ENCODE measurements around the gene NIN.

NIN gene

DNA sequence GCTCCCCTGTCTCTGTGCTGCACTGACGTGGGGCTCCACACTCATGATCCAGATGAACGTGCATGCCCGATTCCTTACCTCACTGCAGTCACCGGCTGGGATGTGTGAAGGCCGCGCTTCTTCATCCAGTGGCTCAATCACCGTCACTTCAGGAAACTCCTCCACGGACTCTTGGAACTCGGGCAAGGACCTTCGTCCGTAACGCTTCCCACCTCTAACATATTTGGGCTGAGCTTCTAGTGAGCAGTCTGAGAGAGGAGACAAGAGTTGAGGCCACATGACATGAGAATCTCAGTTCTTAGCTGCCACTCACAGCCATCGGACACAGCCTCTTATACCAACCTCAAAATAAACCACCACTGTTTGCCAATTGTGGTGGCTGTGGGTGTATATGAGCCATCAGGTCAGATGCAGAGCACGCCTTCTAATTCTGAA is 38.3 kb downstream of the NIN start:
- DNase-seq (ENCODE audit: low read depth), result no peak

DNA sequence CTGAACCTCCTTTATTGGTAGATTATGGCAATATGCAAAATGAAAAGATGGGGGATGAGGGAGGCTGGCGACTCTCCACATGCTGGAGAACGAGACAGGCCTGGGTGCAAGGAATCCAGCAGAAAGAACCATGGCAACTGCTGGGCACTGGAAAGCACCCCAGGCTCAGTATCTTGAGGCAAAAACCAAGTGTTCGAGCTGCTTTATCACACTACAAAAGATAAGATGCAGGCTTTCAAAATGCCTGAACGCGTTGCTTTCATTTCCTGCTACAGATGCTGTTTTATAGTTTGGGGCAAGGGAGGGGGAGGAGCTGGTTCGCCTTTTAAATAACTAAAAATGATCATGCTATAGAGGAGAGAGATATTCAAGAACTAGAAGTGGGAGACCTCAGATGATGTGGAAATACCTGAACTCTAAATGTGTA is 38.9 kb downstream of the NIN start:
- DNase-seq (ENCODE audit: low read depth), result no peak

DNA sequence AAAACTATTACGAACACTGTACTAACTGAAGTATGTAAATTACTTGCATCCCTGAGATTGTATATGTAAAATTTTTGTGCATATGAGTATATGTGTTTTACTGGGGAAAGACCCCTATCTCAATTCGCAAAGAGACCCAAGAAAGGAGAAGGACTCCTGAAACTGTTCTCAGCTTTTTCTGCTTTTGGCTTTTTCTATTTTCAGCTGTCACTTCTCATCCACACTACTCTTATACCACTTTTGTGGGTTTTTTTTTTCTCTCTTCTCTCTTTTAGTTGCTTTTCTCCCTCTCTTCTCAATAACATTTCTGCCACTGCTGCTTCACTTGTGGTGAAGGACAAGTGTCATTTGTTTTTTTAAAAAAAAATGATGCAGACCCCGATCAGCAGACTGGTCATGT is 39.8 kb downstream of the NIN start:
- DNase-seq (ENCODE audit: low read depth), result no peak

DNA sequence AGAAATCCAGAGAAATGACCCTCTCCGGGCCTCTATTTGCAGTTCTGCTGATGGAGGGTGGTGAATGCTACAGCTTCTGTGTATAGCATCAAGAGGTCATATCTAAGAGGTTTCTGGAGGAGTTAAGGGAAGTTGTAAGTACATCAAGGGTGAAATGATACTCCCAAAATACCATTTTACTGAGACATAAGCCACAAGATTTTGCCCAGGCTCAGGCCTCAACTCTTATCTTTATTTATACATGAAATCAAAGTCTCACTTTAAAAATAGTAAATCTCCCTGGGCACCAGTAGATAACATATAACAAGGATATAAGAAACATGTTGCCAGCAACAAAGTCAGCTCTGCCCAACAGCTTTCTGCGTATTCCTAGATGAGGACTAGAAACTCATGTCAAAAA is 40.4 kb downstream of the NIN start:
- peak; percentile 38 for DNase-seq (ENCODE audit: low read depth)

DNA sequence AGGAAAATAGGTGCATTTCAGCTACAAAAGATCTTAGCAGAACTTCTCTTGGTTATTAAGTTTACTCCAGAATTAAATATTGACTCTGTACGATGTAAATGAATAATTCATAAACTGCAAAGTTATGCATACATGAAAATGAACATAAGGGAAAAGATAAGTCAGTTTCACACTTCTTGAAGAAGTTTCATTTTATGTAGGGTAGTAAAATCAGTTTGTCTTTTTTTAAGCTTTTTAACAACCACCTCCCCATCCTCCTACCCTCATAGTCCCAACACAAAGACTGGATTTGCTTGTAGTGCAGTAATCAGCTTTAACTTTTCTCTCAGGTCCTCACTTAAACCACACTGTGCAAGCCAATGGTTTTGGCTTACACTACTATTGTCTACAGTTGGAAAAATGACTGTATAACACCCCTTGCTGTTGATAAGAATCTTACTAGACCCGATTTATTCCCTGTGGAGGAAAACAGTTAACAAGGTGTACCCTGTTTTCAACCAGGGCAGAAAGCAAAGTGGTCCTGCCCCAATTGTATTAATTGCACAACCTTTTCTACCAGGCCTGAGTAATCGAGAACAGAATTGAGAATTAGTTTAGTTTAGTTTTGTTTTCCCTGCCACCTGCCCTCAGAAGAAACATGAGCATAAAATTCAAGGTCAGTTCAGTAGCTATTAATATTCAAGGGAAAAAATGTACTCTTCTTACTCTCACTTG is 44.1 kb downstream of the NIN start:
- no peak for DNase-seq (ENCODE audit: low read depth)

DNA sequence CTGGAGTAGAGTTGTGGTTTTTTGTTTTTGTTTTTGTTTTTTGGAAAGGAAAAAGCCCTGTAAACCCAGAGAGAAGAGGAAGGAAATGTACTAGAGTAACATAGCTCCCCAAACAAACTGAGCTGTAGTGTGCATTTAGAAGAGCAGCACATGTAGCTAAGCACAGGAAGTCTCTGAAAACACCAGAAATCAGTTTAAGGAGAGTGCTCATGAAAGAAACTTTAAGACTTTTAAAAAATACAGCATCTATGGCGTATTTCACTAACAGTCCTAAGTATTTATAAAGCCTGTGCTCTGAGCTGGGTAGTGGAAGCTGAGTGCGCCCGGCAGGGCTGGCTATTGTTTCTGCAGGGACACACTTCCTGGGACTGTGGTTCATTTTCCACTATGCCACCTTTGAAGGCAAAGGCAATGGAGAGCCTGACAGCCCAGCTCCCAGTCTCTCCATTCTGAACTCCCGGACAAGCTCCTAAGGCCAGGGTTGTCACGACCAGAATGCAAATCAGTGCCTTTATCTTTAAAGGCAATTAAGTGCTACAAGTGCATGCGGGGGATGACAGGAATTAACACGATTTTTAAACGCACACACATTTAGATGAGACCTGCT is 45.4 kb downstream of the NIN start:
- no peak for DNase-seq (ENCODE audit: low read depth)

DNA sequence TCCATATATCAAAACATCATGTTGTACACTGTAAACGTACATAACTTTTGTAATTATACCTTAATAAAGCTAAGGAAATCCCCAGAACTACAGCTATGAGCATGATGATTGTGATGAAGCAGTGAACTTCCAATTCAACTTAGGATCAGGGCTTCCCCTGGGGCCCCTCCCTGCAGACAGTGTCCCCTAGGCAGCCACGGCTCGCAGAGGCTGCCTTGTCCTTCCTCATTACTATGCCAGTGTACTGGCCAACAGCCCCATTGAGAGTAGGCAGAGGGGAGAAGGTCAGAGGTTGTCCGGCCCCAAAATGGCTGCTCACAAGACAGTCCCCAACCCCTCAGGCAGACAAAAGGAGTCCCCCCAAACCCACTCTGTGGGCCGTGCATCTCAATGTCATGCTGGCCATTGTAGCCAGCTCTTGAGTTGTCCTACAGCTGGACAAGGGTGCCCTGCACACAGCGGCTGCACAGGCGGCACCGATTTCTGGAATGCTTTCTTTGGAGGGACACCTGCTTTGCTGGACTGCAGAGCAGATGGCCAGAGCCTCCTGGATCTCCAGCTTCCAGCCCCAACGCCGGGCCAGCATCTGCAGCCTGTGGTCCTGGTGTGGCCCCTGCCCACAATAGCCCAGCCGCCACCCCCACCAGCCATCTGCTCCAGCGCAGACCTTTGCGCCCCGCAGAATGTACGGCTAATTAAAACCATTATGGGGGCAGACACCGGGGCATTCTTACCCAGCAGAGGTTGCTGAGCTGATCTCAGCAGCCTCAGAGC is 46.1 kb downstream of the NIN start:
- DNase-seq (ENCODE audit: low read depth), result no peak

DNA sequence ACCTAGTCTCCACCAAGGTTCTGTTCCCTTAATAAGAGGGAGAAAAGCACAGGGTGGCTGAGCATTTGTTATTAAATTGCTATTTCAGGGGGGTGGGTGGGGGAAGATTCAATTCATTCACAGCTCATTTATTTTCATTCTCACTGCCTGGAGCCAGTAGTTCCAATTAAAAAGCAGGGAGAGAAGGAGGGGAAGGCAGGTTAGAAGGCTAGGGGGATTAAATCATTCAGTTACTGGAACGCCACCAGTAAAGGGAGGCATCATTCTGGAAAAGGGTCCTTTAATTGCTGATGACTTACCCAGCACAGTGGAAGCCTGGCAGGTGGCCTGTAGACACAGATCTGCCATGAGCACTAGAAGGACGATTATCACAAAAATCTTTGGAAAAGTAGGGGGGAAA is 47.4 kb downstream of the NIN start:
- no peak for DNase-seq (ENCODE audit: low read depth)

DNA sequence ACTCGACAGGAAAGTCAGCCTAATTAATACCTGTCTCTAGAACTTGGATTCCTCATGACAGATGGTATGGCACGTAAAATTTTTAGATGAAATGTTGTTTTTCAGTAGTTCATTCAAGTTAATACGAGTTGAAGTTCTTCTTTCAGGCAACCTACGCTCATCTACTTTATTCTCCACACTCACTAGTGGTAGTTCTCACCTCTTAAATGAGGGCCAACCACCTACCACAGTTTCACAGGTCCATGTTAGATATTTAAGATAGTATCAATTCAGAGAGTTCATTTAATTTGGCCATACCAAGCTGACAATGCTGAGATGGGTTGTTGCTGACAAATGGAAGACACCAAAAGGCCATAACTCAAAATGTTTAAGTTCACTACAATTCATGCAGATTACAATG is 50.6 kb downstream of the NIN start:
- DNase-seq (ENCODE audit: low read depth), result no peak

DNA sequence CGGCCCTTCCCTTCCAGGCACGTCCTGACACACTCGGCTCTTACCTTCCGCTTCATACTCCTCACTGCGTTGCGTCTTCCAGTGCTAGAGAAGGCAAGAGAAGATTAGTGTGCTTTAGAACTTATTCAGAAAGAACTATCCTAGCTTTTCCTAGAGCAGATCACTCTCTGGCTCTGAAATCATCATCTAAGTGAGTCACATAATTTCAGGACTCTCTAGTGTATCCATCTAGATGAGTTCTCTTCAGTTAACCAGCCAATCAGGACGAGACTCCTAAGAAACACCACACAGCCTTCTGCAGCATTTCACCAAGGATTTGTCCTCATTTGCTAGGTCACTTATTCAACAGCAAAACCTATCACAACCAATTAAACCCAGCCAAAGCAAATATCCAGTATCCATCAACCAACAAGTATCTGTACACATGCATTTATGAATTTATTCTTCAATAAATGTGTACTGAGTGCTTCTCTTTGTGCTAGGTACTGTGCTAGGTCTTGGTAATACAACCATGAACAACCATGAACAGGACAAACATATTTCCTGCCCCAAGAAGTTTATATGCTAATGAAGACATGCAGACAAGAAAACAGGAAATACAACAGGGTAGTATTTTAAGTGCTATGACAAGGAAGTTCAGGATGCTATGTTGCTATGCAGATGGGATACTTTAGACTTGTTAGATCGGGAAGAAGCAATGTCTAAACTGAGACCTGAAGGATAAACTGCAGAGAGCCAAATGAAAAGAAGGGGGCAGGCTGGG is 52.1 kb downstream of the NIN start:
- peak; percentile 34 for DNase-seq (ENCODE audit: low read depth)

DNA sequence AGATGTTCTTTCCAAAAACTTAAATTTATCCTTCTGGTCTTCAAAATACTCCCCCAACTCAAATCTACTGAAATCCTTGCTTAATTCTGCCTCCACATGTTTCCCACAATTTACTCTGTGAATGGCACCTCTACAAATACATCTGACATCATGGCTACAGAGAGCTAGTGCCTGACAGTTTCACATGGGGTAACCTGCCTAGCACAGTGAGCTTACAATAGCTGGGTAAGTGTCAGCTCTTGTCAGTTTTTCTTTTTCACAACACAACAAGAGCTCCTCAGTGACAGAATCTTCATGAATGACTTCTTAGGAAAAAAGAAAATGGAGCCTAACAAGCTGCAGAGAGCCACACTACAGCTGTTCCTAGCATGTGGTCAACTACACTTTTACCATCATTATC is 54.4 kb downstream of the NIN start:
- no peak for DNase-seq (ENCODE audit: low read depth)

DNA sequence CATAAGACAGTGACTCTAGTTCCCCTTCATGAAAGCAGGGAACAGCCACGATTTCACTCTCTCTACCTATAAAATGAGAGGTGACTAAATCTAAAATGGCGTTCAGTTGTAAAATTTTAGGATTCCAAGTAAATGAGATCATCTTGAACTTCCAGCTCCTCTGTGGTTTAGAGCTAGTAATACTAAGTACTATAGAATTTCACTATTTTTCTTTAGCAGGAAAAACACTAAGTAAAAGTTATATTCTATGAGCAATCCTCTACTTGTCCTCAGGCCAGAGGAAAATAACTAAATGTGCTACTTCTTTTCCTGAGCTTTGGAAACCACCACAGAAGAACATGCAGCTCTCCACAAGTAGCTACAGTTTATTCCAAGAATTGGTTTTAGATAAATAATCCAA is 55.6 kb downstream of the NIN start:
- DNase-seq (ENCODE audit: low read depth), result peak; percentile 90

DNA sequence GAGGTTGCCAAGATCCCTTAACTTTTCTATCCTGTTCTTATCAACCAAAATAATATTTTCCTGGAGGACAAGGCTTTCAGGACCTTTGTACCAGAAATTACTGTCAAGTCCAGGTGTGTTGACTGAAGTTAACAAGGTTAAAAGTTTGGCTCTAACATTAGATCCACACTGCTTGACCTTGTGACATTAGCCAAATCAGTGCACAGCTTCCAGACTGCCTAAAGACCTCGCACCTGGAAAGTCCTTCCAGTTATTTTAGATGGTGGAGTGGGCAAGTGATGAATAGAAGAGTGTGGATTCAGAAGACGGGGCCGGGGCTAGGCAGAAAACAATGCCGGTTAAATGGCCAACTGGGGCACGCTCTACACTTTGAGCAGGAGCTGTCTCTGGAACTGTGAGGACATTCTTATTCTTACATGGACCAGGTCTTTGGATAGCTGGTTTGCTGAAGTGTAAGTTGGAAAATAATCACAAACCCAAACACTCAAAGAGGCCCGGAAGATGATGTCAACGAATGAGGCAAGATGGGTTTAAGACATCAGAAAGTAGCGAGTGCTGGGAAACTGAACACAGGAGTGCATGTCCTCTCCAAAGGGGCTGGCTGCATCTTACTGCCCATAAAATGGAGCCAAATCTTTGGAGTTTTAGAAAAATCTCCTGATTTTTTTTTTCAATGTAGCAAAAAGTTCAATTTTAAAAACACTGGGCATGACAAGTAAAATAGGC is 56.3 kb downstream of the NIN start:
- peak; percentile 75 for DNase-seq (ENCODE audit: low read depth)

DNA sequence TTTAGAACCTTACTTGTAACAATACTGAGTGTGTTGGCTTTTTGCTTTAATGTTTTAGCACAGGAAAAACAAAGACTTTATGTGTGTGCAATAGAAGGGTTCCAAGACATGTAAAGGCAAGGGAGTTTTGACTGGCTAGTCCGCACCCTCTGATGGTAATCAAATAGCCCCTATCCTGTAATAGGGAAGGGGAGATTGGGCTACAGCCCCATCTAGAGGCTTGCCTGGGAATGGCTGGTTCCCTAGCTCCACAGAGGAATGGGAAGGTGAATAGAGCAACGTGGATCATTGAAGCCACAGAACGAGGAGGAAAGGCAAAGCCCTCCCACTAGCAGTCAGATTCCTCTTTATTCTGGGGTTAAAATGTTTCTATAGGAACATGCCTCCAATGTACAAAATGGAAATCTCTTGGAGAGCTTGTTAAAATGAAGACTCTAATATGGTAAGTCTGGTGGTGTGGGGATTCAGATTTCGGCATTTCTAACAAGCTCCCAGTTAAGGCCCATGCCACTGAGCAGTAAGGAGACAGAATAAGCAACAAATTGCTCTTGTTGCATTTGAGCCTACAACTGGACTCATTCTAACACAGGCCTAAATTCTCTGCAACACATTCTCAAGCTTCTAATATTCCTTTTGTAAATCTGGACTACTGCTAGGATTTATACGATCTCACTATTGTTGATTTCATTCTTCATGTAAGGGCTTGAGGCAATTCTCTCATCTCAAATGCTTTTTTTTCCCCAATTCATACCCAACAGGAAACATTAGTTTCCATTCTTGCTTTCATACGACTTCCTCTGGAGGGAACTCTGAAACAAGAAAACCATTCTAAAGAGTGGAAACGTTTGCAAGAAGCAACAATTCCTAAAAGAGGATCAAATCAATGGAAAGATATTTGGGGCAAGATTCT is 57.1 kb downstream of the NIN start:
- DNase-seq (ENCODE audit: low read depth), result peak; percentile 48

DNA sequence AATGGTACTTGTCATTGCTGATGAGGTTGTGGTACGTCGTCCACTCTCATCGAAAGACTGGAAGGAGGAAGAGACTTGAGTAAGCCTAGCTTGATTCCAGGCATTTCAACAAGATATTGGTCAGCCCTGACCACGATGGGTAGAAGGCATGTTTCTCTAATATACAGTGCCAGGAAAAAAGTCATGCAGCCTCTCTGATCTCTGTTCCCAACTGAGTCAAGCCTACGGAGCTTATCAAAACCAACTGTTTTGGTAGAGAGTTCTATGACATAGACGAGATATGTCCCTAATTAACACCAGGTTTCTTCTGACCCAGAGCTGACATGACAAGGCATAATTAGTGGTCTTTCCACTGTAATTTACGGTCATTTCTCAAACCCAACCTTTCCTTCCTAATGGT is 58.5 kb downstream of the NIN start:
- peak; percentile 73 for DNase-seq (ENCODE audit: low read depth)

DNA sequence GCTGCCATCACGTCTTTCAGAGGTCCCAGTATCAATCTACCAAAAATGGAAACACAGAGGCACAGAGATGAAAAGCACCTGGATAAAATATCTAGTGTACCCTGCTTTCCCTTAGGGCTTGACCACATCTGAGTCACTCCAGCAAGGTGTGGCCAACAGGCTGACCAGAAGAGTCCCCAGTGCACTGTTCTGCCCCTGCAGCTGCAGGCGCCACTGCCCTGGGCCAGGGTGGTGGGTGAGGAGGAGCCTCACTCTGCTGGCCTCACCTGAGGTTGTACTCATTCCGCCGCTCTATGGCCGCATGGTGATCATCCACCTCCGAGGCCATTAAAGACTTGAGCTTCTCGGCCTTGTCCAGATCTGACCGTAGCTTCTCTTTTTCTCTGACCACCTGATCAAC is 60.4 kb downstream of the NIN start:
- DNase-seq (ENCODE audit: low read depth), result no peak

DNA sequence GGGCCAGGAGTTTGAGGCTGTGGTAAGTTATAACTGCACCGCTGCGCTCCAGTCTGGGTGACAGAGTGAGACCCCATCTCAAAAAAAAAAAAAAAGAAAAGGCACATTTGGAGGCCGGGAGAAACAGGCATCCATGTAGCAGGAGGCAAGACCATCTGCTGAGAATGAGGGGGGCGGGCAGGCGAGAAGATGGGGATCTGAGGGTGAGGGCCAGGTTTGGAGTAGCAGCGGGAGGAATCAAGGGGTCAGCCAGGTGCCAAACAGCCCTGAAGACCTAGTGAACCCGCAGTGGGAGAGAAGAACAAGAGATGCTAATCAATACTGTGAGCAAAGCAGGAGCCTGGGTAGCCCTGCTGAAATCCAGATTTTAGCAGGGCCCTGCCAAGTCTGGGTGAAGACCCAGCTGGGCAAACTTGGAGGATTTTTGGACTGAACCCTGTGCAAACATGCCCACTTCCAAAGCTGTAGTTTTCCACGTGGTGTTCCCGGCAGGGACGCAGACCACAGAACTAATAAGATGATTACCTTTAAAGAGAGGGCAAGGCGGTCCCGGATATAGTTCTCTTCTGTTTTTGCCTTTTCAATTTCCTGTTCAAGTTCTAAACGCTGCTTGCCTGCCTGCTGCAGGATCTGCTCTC is 61.0 kb downstream of the NIN start:
- DNase-seq (ENCODE audit: low read depth), result no peak

DNA sequence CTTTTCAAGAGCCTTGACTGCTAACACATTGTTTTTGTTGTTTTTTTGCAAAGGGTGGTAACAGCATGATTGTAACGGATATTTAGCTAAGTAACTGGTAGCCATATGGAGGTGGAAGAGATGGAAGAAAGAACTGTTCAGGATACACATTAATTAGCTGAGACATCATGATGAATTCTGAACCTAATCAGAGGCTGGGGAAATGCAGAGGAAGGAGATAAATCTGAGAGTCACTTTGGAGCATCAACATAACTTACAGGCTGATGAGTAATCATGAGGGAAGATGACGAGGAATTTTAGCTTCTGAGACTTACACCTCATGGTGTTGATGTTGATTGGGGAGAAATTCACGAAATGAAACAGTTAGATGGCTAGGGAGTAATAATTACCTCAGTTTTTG is 62.3 kb downstream of the NIN start:
- DNase-seq (ENCODE audit: low read depth), result peak; percentile 71

DNA sequence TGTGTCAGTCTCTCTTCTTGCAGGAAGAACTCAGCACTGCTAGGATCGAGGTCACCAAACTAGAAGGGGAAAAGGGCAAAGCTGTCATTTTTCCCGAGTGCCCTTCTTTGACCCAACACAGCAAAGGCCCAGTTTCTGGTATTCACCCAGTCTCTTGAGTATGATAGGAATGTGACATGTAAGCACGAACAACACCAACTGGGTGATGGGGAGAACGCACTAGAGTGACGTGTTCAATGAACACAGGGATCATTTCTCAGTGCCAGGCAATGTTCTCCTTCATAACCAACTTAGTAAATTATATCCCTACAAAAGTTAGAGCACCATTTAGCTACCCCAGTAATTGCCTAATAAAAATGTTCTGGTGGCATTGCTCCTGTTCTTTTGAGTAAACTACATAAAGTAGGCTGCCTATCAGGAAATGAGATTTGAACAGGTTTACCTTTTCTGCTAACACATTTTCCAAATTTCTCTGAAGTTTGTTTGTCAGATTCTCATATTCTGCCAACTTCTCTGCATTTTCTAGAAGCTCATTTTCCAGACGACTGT is 64.5 kb downstream of the NIN start:
- DNase-seq (ENCODE audit: low read depth), result peak; percentile 86

Data from iris pigment epithelial cell (primary cell).